Measurements from ENCODE around the gene ALDH8A1. TPM values are rescaled to one million over a fixed set of nuclear protein-coding genes. Genes with fewer than 3 reads are reported as not detected.
"Not testable (repeated sequence)": the region's sequence is repeated elsewhere in the genome, so short reads cannot be mapped to it uniquely, and the experiment has no call there.

The ALDH8A1 gene
- total and polyA plus RNA-seq, 2 of the 8 experiments (the other 6 are each of a cell fraction or from before 2014, with no cell fraction given): 0.08 to 0.28 TPM

DNA sequence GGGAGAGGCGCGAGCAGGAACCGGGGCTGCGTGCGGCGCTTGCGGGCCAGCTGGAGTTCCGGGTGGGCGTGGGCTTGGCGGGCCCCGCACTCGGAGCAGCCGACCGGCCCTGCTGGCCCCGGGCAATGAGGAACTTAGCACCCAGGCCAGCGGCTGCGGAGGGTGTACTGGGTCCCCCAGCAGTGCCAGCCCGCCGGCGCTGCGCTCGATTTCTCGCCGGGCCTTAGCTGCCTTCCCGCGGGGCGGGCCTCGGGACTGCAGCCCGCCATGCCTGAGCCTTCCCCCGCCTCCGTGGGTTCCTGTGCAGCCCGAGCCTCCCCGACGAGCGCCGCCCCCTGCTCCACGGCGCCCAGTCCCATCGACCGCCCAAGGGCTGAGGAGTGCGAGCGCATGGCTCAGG, 45.2 kb downstream of the ALDH8A1 start:
- H3K18ac ChIP-seq (ENCODE audit: extremely low read depth, low read length); H3K27me3 ChIP-seq (replicated peaks in 1 of 4; ENCODE audit: control insufficient read depth in 3 of 4, extremely low read depth in 1 of 4, insufficient read depth in 3 of 4, low read length in 3 of 4); H2BK12ac ChIP-seq (ENCODE audit: low read depth, low read length); H2BK5ac ChIP-seq (ENCODE audit: low read depth, low read length); H3K23ac ChIP-seq (ENCODE audit: insufficient read length); H2BK20ac ChIP-seq (ENCODE audit: low read length); H3K36me3 ChIP-seq (ENCODE audit: control insufficient read depth in 2 of 4, insufficient read depth in 4 of 4, low read length in 3 of 4); H4K20me1 ChIP-seq (replicated peaks in 1 of 2; ENCODE audit: control insufficient read depth in 1 of 2, insufficient read depth in 2 of 2, low read length in 2 of 2); H4K5ac ChIP-seq (ENCODE audit: insufficient read length, low read depth, low read length); H3K14ac ChIP-seq (ENCODE audit: insufficient read length); H3K4me1 ChIP-seq (replicated peaks in 1 of 4; ENCODE audit: control insufficient read depth in 3 of 4, insufficient read depth in 4 of 4, low read length in 3 of 4); POLR2A ChIA-PET (ENCODE audit: partially characterized antibody); H3K79me2 ChIP-seq (ENCODE audit: control insufficient read depth in 1 of 2, insufficient read depth in 2 of 2, low read length in 2 of 2); H3K4ac ChIP-seq (replicated peaks; ENCODE audit: insufficient read length, low read depth, low read length); H4K91ac ChIP-seq (replicated peaks; ENCODE audit: insufficient read length, low read length); H3K9ac ChIP-seq (replicated peaks in 1 of 4; ENCODE audit: extremely low read depth in 1 of 4, low read depth in 3 of 4, low read length in 3 of 4); H3K79me1 ChIP-seq (ENCODE audit: low read depth, low read length); H3K27ac ChIP-seq (ENCODE audit: low read depth, low read length); H3K23me2 ChIP-seq (ENCODE audit: low read depth, low read length); H2AFZ ChIP-seq (ENCODE audit: low read length); H3K4me3 ChIP-seq (ENCODE audit: extremely low read depth in 1 of 4, insufficient read depth in 2 of 4, low read depth in 3 of 4, low read length in 4 of 4); FAIRE-seq; H3K9me3 ChIP-seq (ENCODE audit: insufficient read depth in 2 of 2, low read depth in 1 of 2, low read length in 1 of 2); H2AK5ac ChIP-seq (ENCODE audit: low read depth, low read length); H2BK15ac ChIP-seq (ENCODE audit: low read length); H3K56ac ChIP-seq (replicated peaks; ENCODE audit: insufficient read length, low read depth, low read length); H3K4me2 ChIP-seq (ENCODE audit: insufficient read depth in 1 of 2, low read depth in 2 of 2, low read length in 2 of 2); DNase-seq (ENCODE audit: low read depth in 1 of 2, low spot score in 2 of 2); H2BK120ac ChIP-seq (replicated peaks; ENCODE audit: low read depth, low read length); H4K8ac ChIP-seq (ENCODE audit: extremely low read depth, insufficient read depth, low read length): not testable (repeated sequence)
- CTCF ChIA-PET (ENCODE audit: partially characterized antibody): interaction anchor here (1.0 to 1.6 kb wide), 4 partner anchors 11 to 36 kb away, joined by 3 to 5 read pairs (median 3); no protein-coding TSS in a partner anchor
- 96% methylated on average over 4 of the region's 42 CpGs; no CpG with 5 or more reads in 1 of the 2 experiments for WGBS, 2 experiments (ENCODE audit: extremely low coverage in 1 of 2, insufficient coverage in 1 of 2, insufficient read length in 1 of 2, insufficient replicate concordance in 2 of 2, low coverage in 1 of 2, low lambda C conversion rate in 2 of 2, missing lambda C conversion rate in 1 of 2)
